Coronary artery (tissue), 2 donors: Measurements from ENCODE around the gene DIMT1.

ENCODE experiments used
- DNase-seq: peaks from one replicate; pipeline ENCODE4 v3.0.0-alpha.2; 2017; ENCODE audit warnings: low spot score
- H3K27ac ChIP-seq, 2 donors: fragments of 200-600 bp; sonication (generic); one replicate each; pipeline ENCODE4 v1.5.1; 2016 to 2019
- H3K4me3 ChIP-seq: fragments of 200-600 bp; sonication (generic); 2 replicates; pipeline ENCODE4 v1.5.1; 2016; ENCODE audit warnings: mild to moderate bottlenecking, moderate library complexity
- TF ChIP-seq, protein P1 (sequence below): fragments of 200-600 bp; sonication (generic); IDR thresholded peaks from one replicate; pipeline ENCODE4 v1.5.1; 2019; ENCODE audit warnings: antibody characterized with exemption

DIMT1 gene

DNA sequence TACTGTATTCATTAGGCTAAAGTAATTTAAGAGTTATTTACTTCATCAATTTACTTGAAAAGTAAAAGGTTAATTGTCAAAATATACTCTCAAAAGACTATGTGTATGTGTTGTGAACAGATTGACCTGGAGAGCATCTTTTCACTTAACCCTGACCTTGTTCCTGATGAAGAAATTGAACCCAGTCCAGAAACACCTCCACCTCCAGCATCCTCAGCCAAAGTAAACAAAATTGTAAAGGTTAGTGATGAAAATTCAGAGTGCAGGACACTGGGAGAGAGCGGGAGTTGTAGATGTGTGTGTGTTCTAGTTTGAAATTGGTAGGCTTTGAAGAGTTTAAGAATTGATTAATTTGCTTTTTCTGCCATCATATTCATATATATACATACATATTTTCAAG is 55.8 kb downstream of the DIMT1 start:
- DNase-seq = no peak
- Histone ChIP-seq H3K27ac (no peak overlapping the region), H3K4me3 (no peak overlapping the region)
- TF ChIP-seq, protein P1, sequence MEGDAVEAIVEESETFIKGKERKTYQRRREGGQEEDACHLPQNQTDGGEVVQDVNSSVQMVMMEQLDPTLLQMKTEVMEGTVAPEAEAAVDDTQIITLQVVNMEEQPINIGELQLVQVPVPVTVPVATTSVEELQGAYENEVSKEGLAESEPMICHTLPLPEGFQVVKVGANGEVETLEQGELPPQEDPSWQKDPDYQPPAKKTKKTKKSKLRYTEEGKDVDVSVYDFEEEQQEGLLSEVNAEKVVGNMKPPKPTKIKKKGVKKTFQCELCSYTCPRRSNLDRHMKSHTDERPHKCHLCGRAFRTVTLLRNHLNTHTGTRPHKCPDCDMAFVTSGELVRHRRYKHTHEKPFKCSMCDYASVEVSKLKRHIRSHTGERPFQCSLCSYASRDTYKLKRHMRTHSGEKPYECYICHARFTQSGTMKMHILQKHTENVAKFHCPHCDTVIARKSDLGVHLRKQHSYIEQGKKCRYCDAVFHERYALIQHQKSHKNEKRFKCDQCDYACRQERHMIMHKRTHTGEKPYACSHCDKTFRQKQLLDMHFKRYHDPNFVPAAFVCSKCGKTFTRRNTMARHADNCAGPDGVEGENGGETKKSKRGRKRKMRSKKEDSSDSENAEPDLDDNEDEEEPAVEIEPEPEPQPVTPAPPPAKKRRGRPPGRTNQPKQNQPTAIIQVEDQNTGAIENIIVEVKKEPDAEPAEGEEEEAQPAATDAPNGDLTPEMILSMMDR = no peak

DNA sequence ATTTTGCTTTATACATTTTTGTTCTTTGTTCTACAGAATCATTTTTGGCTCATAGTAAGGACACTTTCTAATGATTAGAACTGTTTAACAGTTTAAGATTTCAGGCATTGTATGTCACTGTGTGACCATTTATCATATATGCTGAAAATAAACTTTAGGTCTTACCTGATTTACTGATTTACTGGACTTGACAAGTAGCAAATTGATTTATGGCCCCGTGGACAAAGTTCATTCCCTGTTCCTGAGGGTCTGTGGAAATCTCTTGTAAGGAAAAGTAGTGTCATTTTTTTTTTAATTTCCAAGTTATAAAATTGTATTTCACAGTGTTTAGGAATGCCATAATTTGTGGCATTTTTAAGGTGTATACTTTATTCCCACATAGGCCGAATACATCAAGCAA is 57.0 kb downstream of the DIMT1 start:
- H3K4me3 ChIP-seq = no peak overlapping the region
- DNase-seq = no peak
- TF ChIP-seq, protein P1 = no peak
- no peak overlapping the region for H3K27ac ChIP-seq

DNA sequence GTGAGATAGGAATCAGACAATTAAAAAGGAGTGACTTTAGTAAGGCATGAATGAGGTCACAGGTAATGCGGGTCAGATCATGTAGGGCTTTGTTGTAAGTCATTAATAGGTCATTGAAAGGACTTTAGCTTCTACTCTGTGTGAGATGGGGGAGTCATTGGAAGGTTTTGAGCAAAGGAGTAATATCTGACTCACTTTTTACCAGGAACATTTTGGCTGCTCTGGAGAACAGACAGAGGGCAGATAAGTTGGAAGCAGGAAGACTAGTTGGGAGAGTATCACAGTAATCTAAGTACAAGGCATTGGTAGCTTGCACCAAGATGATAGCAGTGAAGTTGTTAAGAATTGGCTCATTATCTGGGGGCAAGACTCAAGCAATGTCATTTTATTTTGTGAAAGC is 60.3 kb downstream of the DIMT1 start:
- Histone ChIP-seq H3K27ac (no peak overlapping the region), H3K4me3 (no peak overlapping the region)
- DNase-seq = no peak
- TF ChIP-seq, protein P1 = no peak

DNA sequence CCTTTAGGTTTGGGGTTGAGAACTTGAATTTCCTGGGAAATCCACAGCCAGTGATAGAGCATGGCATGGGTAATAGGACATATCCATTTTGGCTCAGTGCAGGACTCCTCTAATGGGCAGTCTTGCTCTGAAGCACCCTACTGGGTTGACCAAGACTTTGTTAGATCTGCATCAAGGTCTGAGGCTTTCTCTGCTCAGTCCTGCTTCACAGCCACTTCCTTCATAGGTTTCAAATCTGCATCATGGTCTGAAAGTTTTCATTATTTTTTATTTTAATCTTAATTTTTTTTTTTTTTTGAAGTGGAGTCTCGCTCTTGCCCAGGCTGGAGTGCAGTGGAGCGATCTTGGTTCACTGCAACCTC is 61.2 kb downstream of the DIMT1 start:
- no peak overlapping the region for H3K27ac ChIP-seq
- no peak for DNase-seq
- H3K4me3 ChIP-seq = no peak overlapping the region
- TF ChIP-seq, protein P1 = no peak

DNA sequence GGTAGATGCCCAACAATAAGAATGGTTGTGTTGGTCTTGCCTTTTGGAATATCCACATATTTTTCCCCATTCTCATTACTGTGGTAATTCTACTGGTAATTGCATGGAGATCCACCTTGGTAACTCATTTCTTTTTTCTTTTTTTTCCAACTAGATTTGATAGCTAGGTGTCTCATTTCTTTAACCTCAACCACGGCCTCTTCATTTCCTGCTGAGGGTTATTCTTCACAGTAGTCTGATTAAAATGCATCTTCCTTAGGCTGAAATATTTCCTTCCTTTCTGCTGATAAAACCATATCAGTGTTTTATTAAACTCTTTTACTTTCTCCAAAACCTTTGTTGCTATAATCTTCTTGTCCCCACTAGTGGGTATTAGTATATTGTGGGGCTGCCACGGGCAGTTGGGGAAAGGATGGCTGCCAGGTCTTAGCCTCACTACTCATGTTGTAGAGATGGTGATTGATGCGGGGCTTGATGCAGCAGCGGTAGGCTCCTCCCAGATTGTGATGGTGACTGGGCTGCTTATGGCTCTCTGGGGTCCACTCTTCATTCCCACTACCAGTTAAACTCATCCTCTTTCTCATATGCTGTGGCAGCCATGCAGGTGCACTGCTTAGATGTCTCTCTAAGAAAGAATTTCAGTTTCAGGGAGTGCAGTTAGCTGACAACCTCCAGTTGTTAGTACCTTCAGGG is 61.8 kb downstream of the DIMT1 start:
- Histone ChIP-seq H3K4me3 (no peak overlapping the region), H3K27ac (no peak overlapping the region)
- TF ChIP-seq, protein P1 = no peak
- no peak for DNase-seq

DNA sequence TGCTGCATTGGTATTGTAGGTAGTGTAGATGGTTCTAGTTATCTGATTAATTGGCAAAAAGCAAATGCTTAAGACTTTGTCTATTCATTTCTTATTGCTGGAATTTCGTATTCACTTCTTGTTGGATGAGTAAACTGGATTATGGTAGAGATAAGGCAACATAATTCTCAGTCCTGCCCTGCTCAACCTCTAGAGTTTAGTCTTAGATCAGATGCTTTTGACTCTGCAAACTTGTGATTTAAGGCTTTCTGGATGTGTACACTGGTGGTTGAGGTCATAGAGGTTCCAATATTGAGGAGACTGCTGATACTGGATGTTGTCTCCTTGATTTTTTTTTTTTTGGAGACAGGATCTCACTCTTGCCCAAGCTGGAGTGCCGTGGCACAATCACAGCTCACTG is 62.7 kb downstream of the DIMT1 start:
- TF ChIP-seq, protein P1 = no peak
- DNase-seq = no peak
- no peak overlapping the region for H3K4me3 ChIP-seq
- H3K27ac ChIP-seq = no peak overlapping the region

DNA sequence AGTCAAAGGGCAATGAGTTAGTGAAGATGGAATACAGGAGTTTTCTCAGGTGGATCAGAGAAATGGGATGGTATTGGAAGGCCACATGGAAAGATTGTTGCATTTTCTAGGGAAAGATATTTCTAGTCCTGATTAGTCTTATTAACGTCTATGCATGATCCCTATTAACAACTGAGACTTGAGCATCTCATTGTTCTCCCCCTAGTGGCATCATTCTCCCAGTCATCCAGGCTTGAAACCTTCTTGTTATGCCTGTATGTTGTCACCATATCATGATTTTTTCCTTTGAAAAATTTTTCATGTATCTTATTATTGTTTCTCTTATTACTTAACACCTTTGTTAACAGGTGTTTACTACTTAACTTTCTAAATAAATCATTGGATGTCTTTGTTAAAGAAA is 63.3 kb downstream of the DIMT1 start:
- TF ChIP-seq, protein P1 = no peak
- DNase-seq = no peak
- Histone ChIP-seq H3K27ac (no peak overlapping the region), H3K4me3 (no peak overlapping the region)
